Measurements from ENCODE around the gene MED16.
"Not testable (repeated sequence)": the region's sequence is repeated elsewhere in the genome, so short reads cannot be mapped to it uniquely, and the experiment has no call there.

The MED16 gene

GRCh38 chr19:900043-900301 lies 7.0 kb upstream of the MED16 start:
- no peak overlapping the region for H3K4me3 ChIP-seq (ENCODE audit: low read length)
- no peak for DNase-seq (ENCODE audit: low read depth)
- TF ChIP-seq CTCF (conservative IDR thresholded peaks at IDR 0.05; ENCODE audit: low read depth, low read length), result no peak

- TF ChIP-seq CTCF (conservative IDR thresholded peaks at IDR 0.05; ENCODE audit: low read depth, low read length), result no peak
- DNase-seq (ENCODE audit: low read depth), result no peak
- H3K4me3 ChIP-seq (ENCODE audit: low read length), result no peak overlapping the region
Measured at GRCh38 chr19:899336-900042, 6.5 kb upstream of the MED16 start.

- no peak for TF ChIP-seq CTCF (conservative IDR thresholded peaks at IDR 0.05; ENCODE audit: low read depth, low read length)
- no peak for DNase-seq (ENCODE audit: low read depth)
- no peak overlapping the region for H3K4me3 ChIP-seq (ENCODE audit: low read length)
Measured at GRCh38 chr19:898663-899062, 5.7 kb upstream of the MED16 start.

- H3K4me3 ChIP-seq (ENCODE audit: low read length), result no peak overlapping the region
- peak; percentile 15 for TF ChIP-seq CTCF (conservative IDR thresholded peaks at IDR 0.05; ENCODE audit: low read depth, low read length)
- DNase-seq (ENCODE audit: low read depth), result no peak
Measured at GRCh38 chr19:897442-898039, 4.6 kb upstream of the MED16 start.

GRCh38 chr19:896999-897398 lies 4.0 kb upstream of the MED16 start:
- no peak for DNase-seq (ENCODE audit: low read depth)
- TF ChIP-seq CTCF (conservative IDR thresholded peaks at IDR 0.05; ENCODE audit: low read depth, low read length), result no peak
- no peak overlapping the region for H3K4me3 ChIP-seq (ENCODE audit: low read length)

GRCh38 chr19:896434-896833 lies 3.4 kb upstream of the MED16 start:
- no peak for DNase-seq (ENCODE audit: low read depth)
- no peak overlapping the region for H3K4me3 ChIP-seq (ENCODE audit: low read length)
- no peak for TF ChIP-seq CTCF (conservative IDR thresholded peaks at IDR 0.05; ENCODE audit: low read depth, low read length)

- no peak for DNase-seq (ENCODE audit: low read depth)
- TF ChIP-seq CTCF (conservative IDR thresholded peaks at IDR 0.05; ENCODE audit: low read depth, low read length), result no peak
- peak overlapping the region; percentile 84 for H3K4me3 ChIP-seq (ENCODE audit: low read length)
Measured at GRCh38 chr19:892243-892893, 619 bp downstream of the MED16 start.

- DNase-seq (ENCODE audit: low read depth), result not testable (repeated sequence)
- peak overlapping the region; percentile 84 for H3K4me3 ChIP-seq (ENCODE audit: low read length)
Measured at GRCh38 chr19:891421-892200, 1.4 kb downstream of the MED16 start.

Measured in retinal pigment epithelial cell (primary cell).